Heart left ventricle (tissue), 16 donors: ENCODE data around the gene PEAK1. TPM values are rescaled to one million over a fixed set of nuclear protein-coding genes. Genes with fewer than 3 reads are reported as not detected.

Experiments
- ATAC-seq, 4 donors: fragments of 200-7000 bp; cut with Tn5 transposase; one replicate each; pipeline ENCODE4 v1.9.1; 2020 to 2022; ENCODE audit warnings: moderate library complexity in 4 of 4, mild to moderate bottlenecking in 3 of 4, moderate number of reproducible peaks in 1 of 4
- DNase-seq, 5 donors: peaks; one replicate each; pipeline ENCODE4 v3.0.0-alpha.2; 2020
- H3K27ac ChIP-seq, 12 donors: fragments of 200-600 bp; sonication (generic) in 4 of 12; one replicate each; pipeline versions ENCODE4 v1.5.0 to v1.8.0; 2016 to 2022; ENCODE audit warnings: mild to moderate bottlenecking in 2 of 12
- H3K27me3 ChIP-seq, 9 donors: fragments of 200-600 bp; sonication (generic) in 2 of 9; one replicate each; pipeline versions ENCODE4 v1.5.1 to v1.8.0; 2016 to 2022; ENCODE audit warnings: mild to moderate bottlenecking in 3 of 9
- H3K36me3 ChIP-seq, 9 donors: fragments of 200-600 bp; sonication (generic) in 2 of 9; one replicate each; pipeline versions ENCODE4 v1.5.0 to v1.8.0; 2018 to 2022; ENCODE audit warnings: mild to moderate bottlenecking in 2 of 9
- H3K4me1 ChIP-seq, 12 donors: fragments of 200-600 bp; sonication (generic) in 4 of 12; one replicate each; pipeline versions ENCODE4 v1.5.0 to v1.8.0; 2016 to 2022; ENCODE audit warnings: mild to moderate bottlenecking in 3 of 12
- H3K4me3 ChIP-seq, 12 donors: fragments of 200-600 bp; sonication (generic) in 4 of 12; one replicate each; pipeline versions ENCODE4 v1.5.0 to v1.8.0; 2017 to 2022; ENCODE audit warnings: mild to moderate bottlenecking in 9 of 12, moderate library complexity in 4 of 12
- H3K9me3 ChIP-seq, 12 donors: fragments of 200-600 bp; sonication (generic) in 4 of 12; one replicate each; pipeline versions ENCODE4 v1.5.0 to v1.8.0; 2016 to 2022; ENCODE audit warnings: mild to moderate bottlenecking in 1 of 12
- POLR2A ChIP-seq, 2 donors: fragments of 450-650 bp; IDR thresholded peaks; one replicate each; pipeline ENCODE4 v1.6.1; 2017; ENCODE audit warnings: antibody characterized with exemption in 2 of 2, mild to moderate bottlenecking in 2 of 2, moderate library complexity in 2 of 2
- WGBS, 4 donors: extraction: QIAGEN DNeasy Blood & Tissue Kit in 2 of 4; methylation state at CpG; one replicate each; pipeline versions ENCODE4 v1.1.5 to v1.1.7; 2013 to 2018; 5-methylcytosine and 5-hydroxymethylcytosine counted together
- intact Hi-C, 10 donors: fragments of 100-400 bp; cut with DNase I; formaldehyde crosslinking; loops; one replicate each; pipeline versions ENCODE4 v1.11.1 to v1.14.2; 2022
- polyA plus RNA-seq, 2 donors: library from polyadenylated mRNA; stranded (reverse); fragments of 200-250 nt; gene quantifications; one replicate each; pipeline ENCODE4 v1.2.3, GENCODE V29; 2013
- total RNA-seq, 9 donors: library from RNA; depleted of rRNA in 2 of 9; stranded (reverse); fragments of >200 nt in 2 of 9; fragmentation: NEBNext Ultra II Directional in 3 of 9; extraction: Animal tissue kit (Norgen Biotek cat#: 25700) in 3 of 9; gene quantifications; one replicate each; pipeline versions ENCODE4 v1.1.0 to v1.2.4, GENCODE V29; 2016 to 2023
- TF ChIP-seq, protein P1 (sequence below), 12 donors: fragments of 200-600 bp; sonication (generic) in 4 of 12; IDR thresholded peaks; one replicate each; pipeline versions ENCODE4 v1.5.0 to v1.8.0; 2018 to 2022; ENCODE audit warnings: antibody characterized with exemption in 12 of 12, mild to moderate bottlenecking in 5 of 12
- donor health status: ischemic (EF 13 %, LVEDD 7.1; RV severe dilation, severe dysfunction).
- donor health status: healthy with polysubstance abuse.
- donor health status: DM: no; HTN: yes; CAD: no.
- donor health status: DM: no; HTN: no; CAD: no.
- donor health status: ischemic (EF 25% LVEDD 6.9; RV normal size, moderate dysfunction).
- donor health status: ischemic (EF 25% LVEDD 5.7; RV mildly dilated, moderate dysfunction).
- donor health status: healthy.
- donor health status: DM: yes; HTN: yes; CAD: no.
- donor health status: ischemic (EF 35%, LVEDD 5.7; RV mildly dilated, moderate dysfunction).
- donor health status: nonischemic (EF 11% LVEDD 7.7; RV severe dilation, severe dysfunction).
- donor health status: DM: yes; HTN: yes; CAD: no.
- donor health status: PGD.
- donor health status: ischemic (EF 29% LVEDD 5.4; RV normal size, mild dysfunction).
- donor health status: nonischemic (EF 23%, LVEDD 6.1; RV moderate dilation, normal function).

The PEAK1 gene
- total and polyA plus RNA-seq, 11 donors, result 12.8 to 139 (median 86.3) TPM

DNA sequence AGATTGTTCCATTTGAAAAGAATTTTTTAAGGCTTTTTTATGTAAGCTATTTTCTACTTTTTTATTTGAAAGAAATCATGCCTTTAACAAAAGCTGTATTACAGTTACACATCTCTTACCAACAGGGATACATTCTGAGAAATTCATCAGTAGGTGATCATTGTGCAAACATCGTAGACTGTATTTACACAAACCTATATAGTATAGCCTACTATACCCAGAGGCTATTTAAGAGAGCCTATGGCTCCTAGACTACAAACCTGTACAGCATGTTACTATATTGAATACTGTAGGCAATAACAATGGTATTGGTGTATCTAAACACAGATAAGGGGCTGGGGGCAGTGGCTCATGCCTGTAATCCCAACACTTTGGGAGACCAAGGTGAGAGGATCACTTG is 43.1 kb downstream of the PEAK1 start:
- Histone ChIP-seq H3K27ac (no peak overlapping the region), H3K4me1 (peaks cover 0 to 32% (median 6%) of the 10 kb centered on the region in 12 donors), H3K9me3 (peaks cover 0 to 5% (median 0%) of the 10 kb centered on the region in 12 donors), H3K36me3 (no peaks in the 10 kb centered on the region), H3K27me3 (no peaks in the 10 kb centered on the region), H3K4me3 (no peak overlapping the region)
- DNase-seq (no peak), ATAC-seq (no peak)
- WGBS, 4 donors, result 93 to 97% (median 95%) methylated on average over 1 of the region's 1 CpG
- intact Hi-C loops, result no loop called here
- TF ChIP-seq POLR2A (IDR thresholded peaks at IDR 0.05), result no peak
- TF ChIP-seq, protein P1, sequence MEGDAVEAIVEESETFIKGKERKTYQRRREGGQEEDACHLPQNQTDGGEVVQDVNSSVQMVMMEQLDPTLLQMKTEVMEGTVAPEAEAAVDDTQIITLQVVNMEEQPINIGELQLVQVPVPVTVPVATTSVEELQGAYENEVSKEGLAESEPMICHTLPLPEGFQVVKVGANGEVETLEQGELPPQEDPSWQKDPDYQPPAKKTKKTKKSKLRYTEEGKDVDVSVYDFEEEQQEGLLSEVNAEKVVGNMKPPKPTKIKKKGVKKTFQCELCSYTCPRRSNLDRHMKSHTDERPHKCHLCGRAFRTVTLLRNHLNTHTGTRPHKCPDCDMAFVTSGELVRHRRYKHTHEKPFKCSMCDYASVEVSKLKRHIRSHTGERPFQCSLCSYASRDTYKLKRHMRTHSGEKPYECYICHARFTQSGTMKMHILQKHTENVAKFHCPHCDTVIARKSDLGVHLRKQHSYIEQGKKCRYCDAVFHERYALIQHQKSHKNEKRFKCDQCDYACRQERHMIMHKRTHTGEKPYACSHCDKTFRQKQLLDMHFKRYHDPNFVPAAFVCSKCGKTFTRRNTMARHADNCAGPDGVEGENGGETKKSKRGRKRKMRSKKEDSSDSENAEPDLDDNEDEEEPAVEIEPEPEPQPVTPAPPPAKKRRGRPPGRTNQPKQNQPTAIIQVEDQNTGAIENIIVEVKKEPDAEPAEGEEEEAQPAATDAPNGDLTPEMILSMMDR (IDR thresholded peaks at IDR 0.05), result no peak

DNA sequence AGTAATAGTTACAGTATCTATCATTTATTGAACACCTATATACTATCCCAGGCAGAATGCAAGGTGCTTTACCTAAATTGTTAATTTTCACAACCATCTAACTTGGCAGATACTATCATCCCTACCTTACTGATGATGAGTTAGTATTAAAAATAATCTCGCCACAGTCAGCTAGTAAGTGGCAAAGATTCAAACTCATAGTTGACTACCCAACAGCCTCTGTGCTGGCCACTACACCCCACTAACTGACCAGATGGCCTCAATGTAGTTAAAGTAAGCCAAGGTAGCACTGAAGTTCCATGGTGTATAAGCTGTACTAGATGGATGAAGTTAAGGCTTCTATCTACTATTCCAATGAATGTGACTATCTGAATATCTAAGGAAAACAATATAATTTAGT is 44.8 kb downstream of the PEAK1 start:
- no peaks in the 10 kb centered on the region for H3K36me3 ChIP-seq
- WGBS, 4 donors, result 90 to 94% (median 91%) methylated on average over 1 of the region's 1 CpG
- no peaks in the 10 kb centered on the region for H3K27me3 ChIP-seq
- DNase-seq (no peak), ATAC-seq (no peak)
- intact Hi-C loops, result no loop called here
- peaks cover 0 to 31% (median 4%) of the 10 kb centered on the region in 12 donors for H3K4me1 ChIP-seq
- H3K9me3 ChIP-seq, result peaks cover 0 to 5% (median 0%) of the 10 kb centered on the region in 12 donors
- H3K27ac ChIP-seq, result no peak overlapping the region
- no peak overlapping the region for H3K4me3 ChIP-seq
- no peak for TF ChIP-seq POLR2A (IDR thresholded peaks at IDR 0.05)
- TF ChIP-seq, protein P1 (IDR thresholded peaks at IDR 0.05), result no peak

DNA sequence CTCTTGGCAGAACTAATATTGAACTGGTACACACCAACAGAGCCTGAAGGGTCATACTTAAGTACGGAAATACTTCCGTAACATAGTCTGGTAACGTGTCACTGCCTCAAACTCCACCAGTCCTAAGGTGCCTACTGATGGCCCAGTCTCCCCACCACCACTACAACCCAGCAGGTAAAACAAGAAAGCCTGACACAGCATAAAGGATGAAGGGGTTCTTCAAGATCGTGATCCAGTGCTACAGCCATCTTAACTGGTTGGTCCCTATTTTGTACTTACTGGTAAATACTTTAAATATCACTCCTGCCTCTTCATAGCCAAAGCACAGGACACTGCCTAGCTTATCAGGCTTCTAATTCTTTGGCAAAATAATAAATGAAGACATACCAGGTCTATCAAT is 46.5 kb downstream of the PEAK1 start:
- ATAC-seq, result peak in 1 of 4 donors; percentile 31
- 70 to 96% (median 79%) methylated on average over 4 of the region's 4 CpGs for WGBS, 4 donors

DNA sequence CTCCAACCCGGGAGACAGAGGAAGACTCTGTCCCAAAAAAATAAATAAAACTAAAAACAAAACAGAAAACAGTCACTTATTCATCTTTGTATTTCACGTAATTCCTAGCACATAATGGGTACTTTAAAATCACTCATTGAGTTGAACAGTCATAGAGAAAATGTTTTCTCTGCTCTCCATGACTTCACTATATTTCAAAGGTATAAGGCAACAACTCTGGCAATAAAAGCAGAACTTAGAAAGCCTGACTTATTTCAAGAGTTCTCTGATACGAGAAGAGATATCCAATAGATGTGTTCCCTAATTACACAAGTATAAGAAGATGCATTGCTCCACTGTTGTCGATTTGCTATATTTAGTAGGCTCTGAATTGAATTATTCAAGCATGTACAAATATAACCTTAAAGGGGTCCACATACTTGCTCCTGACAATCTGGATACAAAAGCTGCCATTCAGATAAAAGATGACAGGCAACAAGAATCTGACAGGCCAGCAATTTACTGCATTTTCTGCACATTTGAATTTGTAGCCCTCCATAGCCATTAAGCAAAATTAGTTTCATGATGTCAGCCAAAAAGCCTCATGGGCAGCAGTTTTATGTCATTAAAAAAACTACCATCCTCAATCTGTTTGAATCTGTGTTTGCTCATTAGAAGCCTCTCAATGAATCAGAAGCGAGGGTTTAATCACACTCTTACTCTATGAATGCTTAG is 47.9 kb downstream of the PEAK1 start:
- Histone ChIP-seq H3K27ac (no peak overlapping the region), H3K27me3 (no peaks in the 10 kb centered on the region), H3K36me3 (no peaks in the 10 kb centered on the region), H3K4me1 (peaks cover 0 to 27% (median 6%) of the 10 kb centered on the region in 12 donors), H3K4me3 (no peak overlapping the region), H3K9me3 (peaks cover 0 to 5% (median 0%) of the 10 kb centered on the region in 12 donors)
- 72 to 76% (median 75%) methylated on average over 5 of the region's 5 CpGs for WGBS, 4 donors
- TF ChIP-seq, protein P1 (IDR thresholded peaks at IDR 0.05), result no peak
- TF ChIP-seq POLR2A (IDR thresholded peaks at IDR 0.05), result no peak
- DNase-seq, result no peak
- intact Hi-C loops, result no loop called here
- no peak for ATAC-seq

More for the DNA sequence above, 46.5 kb downstream of the PEAK1 start:
- no peaks in the 10 kb centered on the region for H3K36me3 ChIP-seq
- H3K27me3 ChIP-seq, result no peaks in the 10 kb centered on the region
- no peak overlapping the region for H3K27ac ChIP-seq
- no peak overlapping the region for H3K4me3 ChIP-seq
- TF ChIP-seq, protein P1 (IDR thresholded peaks at IDR 0.05), result no peak
- TF ChIP-seq POLR2A (IDR thresholded peaks at IDR 0.05), result no peak
- no peak for DNase-seq
- intact Hi-C loops, result no loop called here
- H3K4me1 ChIP-seq, result peaks cover 0 to 27% (median 6%) of the 10 kb centered on the region in 12 donors
- H3K9me3 ChIP-seq, result peaks cover 0 to 5% (median 0%) of the 10 kb centered on the region in 12 donors
